H9 (cell line): ENCODE measurements around the gene SUPT7L. TPM values are rescaled to one million over a fixed set of nuclear protein-coding genes. Genes with fewer than 3 reads are reported as not detected.

Experiments used
- DNase-seq: peaks from one replicate; pipeline ENCODE4 v3.0.0-alpha.2; 2017
- H2AFZ ChIP-seq: one replicate; pipeline ENCODE4 v1.6.1; 2013; ENCODE audit warnings: mild to moderate bottlenecking, low read length, control low read depth, moderate library complexity
- H2AK5ac ChIP-seq: 2 replicates; pipeline ENCODE4 v1.6.1; 2013; ENCODE audit warnings: low read length, control low read depth, mixed read lengths; ENCODE audit not compliant: insufficient read length
- H2BK120ac ChIP-seq: one replicate; pipeline ENCODE4 v1.6.1; 2013; ENCODE audit warnings: low read depth, mild to moderate bottlenecking, low read length, control low read depth, inconsistent platforms; ENCODE audit not compliant: poor library complexity, severe bottlenecking
- H2BK12ac ChIP-seq: 2 replicates; pipeline ENCODE4 v1.6.1; 2013; ENCODE audit warnings: low read length, control low read depth, mixed read lengths, low read depth; ENCODE audit not compliant: insufficient read length
- H2BK15ac ChIP-seq: 2 replicates; pipeline ENCODE4 v1.6.1; 2013; ENCODE audit warnings: low read depth, low read length, control low read depth
- H2BK20ac ChIP-seq: one replicate; pipeline ENCODE4 v1.6.1; 2013; ENCODE audit warnings: low read depth, mild to moderate bottlenecking, low read length, control low read depth, inconsistent platforms; ENCODE audit not compliant: poor library complexity, severe bottlenecking
- H2BK5ac ChIP-seq: 2 replicates; pipeline ENCODE4 v1.6.1; 2013; ENCODE audit warnings: low read length, control low read depth, mixed read lengths; ENCODE audit not compliant: insufficient read length
- H3K14ac ChIP-seq: 2 replicates; pipeline ENCODE4 v1.6.1; 2013; ENCODE audit warnings: low read length, control low read depth; ENCODE audit not compliant: insufficient read depth
- H3K18ac ChIP-seq: 2 replicates; pipeline ENCODE4 v1.6.1; 2013; ENCODE audit warnings: low read depth, mild to moderate bottlenecking, mixed read lengths, low read length, control low read depth; ENCODE audit not compliant: insufficient read length
- H3K23ac ChIP-seq: 2 replicates; pipeline ENCODE4 v1.6.1; 2013; ENCODE audit warnings: low read length, control low read depth, mixed read lengths, low read depth; ENCODE audit not compliant: insufficient read length
- H3K23me2 ChIP-seq: 2 replicates; pipeline ENCODE4 v1.6.1; 2013; ENCODE audit warnings: low read depth, mild to moderate bottlenecking, mixed read lengths, low read length, control low read depth; ENCODE audit not compliant: insufficient read length, poor library complexity, severe bottlenecking
- H3K27ac ChIP-seq: 2 replicates; pipeline ENCODE4 v1.5.1; 2013; ENCODE audit warnings: low read length, control low read depth, mixed read lengths, low read depth; ENCODE audit not compliant: insufficient read length
- H3K27me3 ChIP-seq: 2 replicates; pipeline ENCODE4 v1.6.1; 2013; ENCODE audit warnings: low read length, control low read depth, inconsistent platforms; ENCODE audit not compliant: insufficient read depth
- H3K4ac ChIP-seq: 2 replicates; pipeline ENCODE4 v1.6.1; 2013; ENCODE audit warnings: low read depth, mild to moderate bottlenecking, control low read depth, inconsistent platforms, low read length, moderate library complexity
- H3K4me1 ChIP-seq: 2 replicates; pipeline ENCODE4 v1.6.1; 2013; ENCODE audit warnings: low read length, control low read depth, inconsistent platforms; ENCODE audit not compliant: insufficient read depth
- H3K4me2 ChIP-seq: 2 replicates; pipeline ENCODE4 v1.6.1; 2013; ENCODE audit warnings: low read length, control low read depth, mixed read lengths; ENCODE audit not compliant: insufficient read length, insufficient read depth
- H3K56ac ChIP-seq: 2 replicates; pipeline ENCODE4 v1.6.1; 2013; ENCODE audit warnings: low read depth, mild to moderate bottlenecking, mixed read lengths, low read length, control low read depth; ENCODE audit not compliant: insufficient read length
- H3K79me1 ChIP-seq: 2 replicates; pipeline ENCODE4 v1.6.1; 2013; ENCODE audit warnings: low read depth, mild to moderate bottlenecking, moderate library complexity, low read length, control low read depth, inconsistent platforms; ENCODE audit not compliant: insufficient read depth, poor library complexity, severe bottlenecking
- H3K79me2 ChIP-seq: 2 replicates; pipeline ENCODE4 v1.6.1; 2013; ENCODE audit warnings: low read length, control low read depth, inconsistent platforms; ENCODE audit not compliant: insufficient read depth
- H3K9ac ChIP-seq: 2 replicates; pipeline ENCODE4 v1.6.1; 2013; ENCODE audit warnings: low read length, control low read depth, mixed read lengths; ENCODE audit not compliant: insufficient read length; ENCODE audit errors: extremely low read depth
- H3K9me3 ChIP-seq: one replicate; pipeline ENCODE4 v1.6.1; 2013; ENCODE audit warnings: low read depth, low read length, inconsistent platforms; ENCODE audit not compliant: control insufficient read depth
- H3T11ph ChIP-seq: one replicate; pipeline ENCODE4 v1.6.1; 2013; ENCODE audit warnings: mild to moderate bottlenecking, low read length, control low read depth, inconsistent platforms
- H4K20me1 ChIP-seq: one replicate; pipeline ENCODE4 v1.6.1; 2013; ENCODE audit not compliant: control insufficient read depth, insufficient read length, insufficient read depth
- H4K5ac ChIP-seq: 2 replicates; pipeline ENCODE4 v1.6.1; 2013; ENCODE audit warnings: low read depth, mild to moderate bottlenecking, mixed read lengths, low read length, control low read depth; ENCODE audit not compliant: insufficient read length
- H4K8ac ChIP-seq: replicated peaks from 2 replicates; pipeline ENCODE4 v1.6.1; 2013; ENCODE audit warnings: low read length, control low read depth, mixed read lengths, low read depth; ENCODE audit not compliant: insufficient read length
- H4K91ac ChIP-seq: 2 replicates; pipeline ENCODE4 v1.6.1; 2013; ENCODE audit warnings: low read depth, mild to moderate bottlenecking, moderate library complexity, mixed read lengths, low read length, control low read depth; ENCODE audit not compliant: insufficient read length
- H3K27ac Mint-ChIP-seq, 3 experiments: 2 replicates in 2 of 3; 3 replicates in 1 of 3; pipeline ENCODE4 v1.8.0; 2020 to 2021; ENCODE audit warnings: mixed read lengths in 3 of 3, mild to moderate bottlenecking in 1 of 3, moderate library complexity in 1 of 3
- H3K27me3 Mint-ChIP-seq: 2 replicates; pipeline ENCODE4 v1.8.0; 2021; ENCODE audit warnings: low read depth, mild to moderate bottlenecking, moderate library complexity, mixed read lengths
- H3K36me3 Mint-ChIP-seq, 3 experiments: 2 replicates in 2 of 3; 3 replicates in 1 of 3; pipeline ENCODE4 v1.8.0; 2020 to 2021; ENCODE audit warnings: low read depth in 3 of 3, mixed read lengths in 3 of 3; ENCODE audit not compliant: insufficient read depth in 1 of 3
- H3K4me1 Mint-ChIP-seq, 2 experiments: 2 replicates each; pipeline ENCODE4 v1.8.0; 2020; ENCODE audit warnings: mixed read lengths in 2 of 2
- H3K4me3 Mint-ChIP-seq, 2 experiments: 2 replicates in 1 of 2; 3 replicates in 1 of 2; pipeline ENCODE4 v1.8.0; 2020 to 2021; ENCODE audit warnings: mild to moderate bottlenecking in 2 of 2, mixed read lengths in 2 of 2, moderate library complexity in 1 of 2
- H3K9me3 Mint-ChIP-seq, 2 experiments: 2 replicates in 1 of 2; 3 replicates in 1 of 2; pipeline ENCODE4 v1.8.0; 2020; ENCODE audit warnings: mild to moderate bottlenecking in 2 of 2, mixed read lengths in 2 of 2, moderate library complexity in 1 of 2
- WGBS: extraction: QIAGEN DNeasy Blood & Tissue Kit; methylation state at CpG from one replicate; pipeline ENCODE4 v1.1.7; 2013; ENCODE audit warnings: missing lambda C conversion rate, low lambda C conversion rate, mixed read lengths; ENCODE audit not compliant: insufficient read length; ENCODE audit errors: extremely low coverage; 5-methylcytosine and 5-hydroxymethylcytosine counted together
- total RNA-seq: library from RNA; stranded (reverse); gene quantifications from 2 replicates; pipeline ENCODE4 v1.2.1, GENCODE V29; 2021
- TF ChIP-seq, protein P1 (sequence below): fragments of 200-600 bp; sonication (generic); conservative IDR thresholded peaks from 3 replicates; pipeline ENCODE4 v1.8.0; 2021; ENCODE audit warnings: antibody characterized with exemption, mild to moderate bottlenecking

Gene SUPT7L
- total RNA-seq, 1 experiment from 2014 or later = 30.4 TPM

DNA sequence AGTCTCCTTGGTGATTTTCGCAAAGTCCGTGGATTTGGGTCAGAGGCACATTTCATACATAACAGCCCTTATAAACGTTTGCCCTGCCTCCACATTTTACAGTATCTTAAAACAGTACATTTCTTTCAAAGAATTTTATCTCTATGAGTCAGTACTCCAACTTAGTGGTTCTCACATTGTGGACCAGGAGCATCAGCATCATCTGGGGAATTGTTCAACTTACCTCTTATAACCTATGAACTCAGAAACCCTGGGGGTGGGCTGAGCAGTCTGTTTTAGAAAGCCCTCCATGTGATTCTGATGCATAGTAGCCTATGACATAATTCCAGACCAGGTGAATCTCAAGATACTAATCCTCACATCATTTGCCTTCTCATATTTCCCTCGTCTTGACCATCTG is 12.4 kb downstream of the SUPT7L start:
- Histone ChIP-seq H3K79me2 (no peaks in the 10 kb centered on the region), H3K23me2 (no peaks in the 10 kb centered on the region), H2AFZ (no peak overlapping the region), H3K4ac (no peak overlapping the region), H4K8ac (no peak overlapping the region), H2BK12ac (no peak overlapping the region), H2BK20ac (no peak overlapping the region), H3K9me3 (no peaks in the 10 kb centered on the region), H3K4me1 (no peaks in the 10 kb centered on the region), H3K23ac (no peak overlapping the region), H4K5ac (no peak overlapping the region), H3K79me1 (no peaks in the 10 kb centered on the region), H3K4me2 (no peak overlapping the region), H3T11ph (no peak overlapping the region), H4K20me1 (no peaks in the 10 kb centered on the region), H3K14ac (no peak overlapping the region), H3K27ac (no peak overlapping the region), H4K91ac (no peak overlapping the region), H2BK120ac (no peak overlapping the region), H2BK15ac (no peak overlapping the region), H2BK5ac (no peak overlapping the region), H3K27me3 (no peaks in the 10 kb centered on the region), H2AK5ac (no peak overlapping the region), H3K18ac (no peak overlapping the region), H3K9ac (no peak overlapping the region), H3K56ac (no peak overlapping the region)
- no peaks in the 10 kb centered on the region for H3K27me3 Mint-ChIP-seq
- TF ChIP-seq, protein P1, sequence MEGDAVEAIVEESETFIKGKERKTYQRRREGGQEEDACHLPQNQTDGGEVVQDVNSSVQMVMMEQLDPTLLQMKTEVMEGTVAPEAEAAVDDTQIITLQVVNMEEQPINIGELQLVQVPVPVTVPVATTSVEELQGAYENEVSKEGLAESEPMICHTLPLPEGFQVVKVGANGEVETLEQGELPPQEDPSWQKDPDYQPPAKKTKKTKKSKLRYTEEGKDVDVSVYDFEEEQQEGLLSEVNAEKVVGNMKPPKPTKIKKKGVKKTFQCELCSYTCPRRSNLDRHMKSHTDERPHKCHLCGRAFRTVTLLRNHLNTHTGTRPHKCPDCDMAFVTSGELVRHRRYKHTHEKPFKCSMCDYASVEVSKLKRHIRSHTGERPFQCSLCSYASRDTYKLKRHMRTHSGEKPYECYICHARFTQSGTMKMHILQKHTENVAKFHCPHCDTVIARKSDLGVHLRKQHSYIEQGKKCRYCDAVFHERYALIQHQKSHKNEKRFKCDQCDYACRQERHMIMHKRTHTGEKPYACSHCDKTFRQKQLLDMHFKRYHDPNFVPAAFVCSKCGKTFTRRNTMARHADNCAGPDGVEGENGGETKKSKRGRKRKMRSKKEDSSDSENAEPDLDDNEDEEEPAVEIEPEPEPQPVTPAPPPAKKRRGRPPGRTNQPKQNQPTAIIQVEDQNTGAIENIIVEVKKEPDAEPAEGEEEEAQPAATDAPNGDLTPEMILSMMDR = no peak
- DNase-seq = no peak
- peaks cover 18 to 81% (median 69%) of the 10 kb centered on the region in 3 experiments; a peak in 6 of 7 replicates for H3K36me3 Mint-ChIP-seq
- no CpG with 5 or more reads among the region's 4 CpGs for WGBS
- no peak overlapping the region for H3K4me3 Mint-ChIP-seq
- H3K27ac Mint-ChIP-seq = no peak overlapping the region
- peaks cover 10 to 14% of the 10 kb centered on the region in 2 experiments for H3K4me1 Mint-ChIP-seq
- no peaks in the 10 kb centered on the region for H3K9me3 Mint-ChIP-seq
